ENCODE data around the gene GRIN2B.

DNA sequence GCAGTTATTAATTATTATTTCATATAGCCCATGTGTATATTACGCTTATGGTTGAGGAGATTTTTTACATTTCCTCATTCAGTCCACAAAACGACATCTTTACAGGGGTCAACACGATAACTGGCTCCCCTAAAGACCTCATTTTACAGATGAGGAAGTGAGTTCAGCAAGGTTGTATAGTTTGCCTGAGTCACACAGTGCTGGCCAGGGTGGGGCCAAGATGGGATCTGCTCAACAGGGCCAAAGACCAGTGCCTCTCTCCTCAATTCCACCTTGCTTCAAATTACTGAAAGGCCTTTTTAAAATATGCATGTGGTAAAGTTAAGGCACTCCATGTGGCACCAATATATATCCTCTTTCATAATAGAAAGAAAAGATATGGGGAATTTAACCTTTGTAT, 13.1 kb downstream of the GRIN2B start:
- no peak for TF ChIP-seq CTCF (IDR thresholded peaks at IDR 0.05)
- TF ChIP-seq EZH2 (IDR thresholded peaks at IDR 0.05; ENCODE audit: borderline replicate concordance, insufficient read depth, low read depth, low read length, poor library complexity, severe bottlenecking): no peak
